ENCODE results near the gene FCER1G.

The FCER1G gene

GRCh38 chr1:161215076-161215475, at the start of gene FCER1G:
Gene FCER1G, plus strand, starts transcription at chr1:161215295. Its CDS starts 27 bp downstream, at chr1:161215322.
- no peak for DNase-seq (ENCODE audit: low read depth)

GRCh38 chr1:161165742-161166668, 49.1 kb upstream of the FCER1G start, which contains the start of gene PPOX:
Gene PPOX, plus strand, starts transcription at chr1:161166426. Its CDS starts 422 bp downstream, at chr1:161166848.
- peak; percentile 98 for DNase-seq (ENCODE audit: low read depth)

- DNase-seq (ENCODE audit: low read depth): no peak
Measured at GRCh38 chr1:161166669-161167548, 48.2 kb upstream of the FCER1G start.

- no peak for DNase-seq (ENCODE audit: low read depth)
Measured at GRCh38 chr1:161168906-161169305, 46.2 kb upstream of the FCER1G start.

GRCh38 chr1:161171191-161171590, 43.9 kb upstream of the FCER1G start:
- no peak for DNase-seq (ENCODE audit: low read depth)

- no peak for DNase-seq (ENCODE audit: low read depth)
Measured at GRCh38 chr1:161171696-161172095, 43.4 kb upstream of the FCER1G start.

GRCh38 chr1:161172349-161172748, 42.7 kb upstream of the FCER1G start:
- DNase-seq (ENCODE audit: low read depth): no peak

- DNase-seq (ENCODE audit: low read depth): peak; percentile 99
Measured at GRCh38 chr1:161172776-161173376, 42.2 kb upstream of the FCER1G start.

GRCh38 chr1:161173711-161174110, 41.4 kb upstream of the FCER1G start:
- DNase-seq (ENCODE audit: low read depth): no peak

GRCh38 chr1:161174911-161175310, 40.2 kb upstream of the FCER1G start:
- no peak for DNase-seq (ENCODE audit: low read depth)

GRCh38 chr1:161175771-161176453, 39.2 kb upstream of the FCER1G start:
- no peak for DNase-seq (ENCODE audit: low read depth)

- DNase-seq (ENCODE audit: low read depth): no peak
Measured at GRCh38 chr1:161176468-161177111, 38.5 kb upstream of the FCER1G start.

- peak; percentile 68 for DNase-seq (ENCODE audit: low read depth)
Measured at GRCh38 chr1:161177112-161177935, 37.8 kb upstream of the FCER1G start, which contains the start of gene B4GALT3. Gene B4GALT3, minus strand, starts transcription at chr1:161177507. Its CDS starts 1,447 bp downstream, at chr1:161176060.

GRCh38 chr1:161177936-161178244, 37.2 kb upstream of the FCER1G start:
- DNase-seq (ENCODE audit: low read depth): no peak

- DNase-seq (ENCODE audit: low read depth): no peak
Measured at GRCh38 chr1:161179698-161180097, 35.4 kb upstream of the FCER1G start.

GRCh38 chr1:161180639-161181038, 34.5 kb upstream of the FCER1G start:
- no peak for DNase-seq (ENCODE audit: low read depth)

GRCh38 chr1:161182214-161182613, 32.9 kb upstream of the FCER1G start:
- no peak for DNase-seq (ENCODE audit: low read depth)

- peak; percentile 70 for DNase-seq (ENCODE audit: low read depth)
Measured at GRCh38 chr1:161185282-161185682, 29.8 kb upstream of the FCER1G start.

- no peak for DNase-seq (ENCODE audit: low read depth)
Measured at GRCh38 chr1:161185732-161186311, 29.3 kb upstream of the FCER1G start.

- no peak for DNase-seq (ENCODE audit: low read depth)
Measured at GRCh38 chr1:161187311-161187710, 27.8 kb upstream of the FCER1G start.

Data from fibroblast of gingiva (primary cell).